H1 (cell line): ENCODE results near the gene DENND6B. TPM values are rescaled to one million over a fixed set of nuclear protein-coding genes. Genes with fewer than 3 reads are reported as not detected.

ENCODE experiments used
- CTCF ChIA-PET: fragments of 300-600 bp; sonication (Branson Sonifier 250); formaldehyde crosslinking; loops from one replicate; lab custom pipeline; 2021; ENCODE audit not compliant: partially characterized antibody; lab: Charles Lee
- POLR2A ChIA-PET: fragments of 300-600 bp; sonication (Branson Sonifier 250); formaldehyde crosslinking; loops from one replicate; lab custom pipeline; 2021; ENCODE audit warnings: inconsistent platforms; ENCODE audit not compliant: partially characterized antibody; lab: Charles Lee
- DNase-seq, 2 experiments: peaks; one replicate each; pipeline versions ENCODE4 v3.0.0 to v3.0.0-alpha.2; 2010 to 2022; ENCODE audit warnings: low spot score in 2 of 2, low read depth in 1 of 2, mixed read lengths in 1 of 2
- FAIRE-seq: peaks from 2 replicates; lab custom pipeline; 2011; peaks lifted over from hg19 to GRCh38; lab: Jason Lieb, UNC
- H2AFZ ChIP-seq: 2 replicates; pipeline ENCODE4 v1.8.1; 2012; ENCODE audit warnings: low read length, inconsistent platforms
- H2AK5ac ChIP-seq: 2 replicates; pipeline ENCODE4 v1.6.1; 2013; ENCODE audit warnings: low read depth, low read length
- H2BK120ac ChIP-seq: replicated peaks from 2 replicates; pipeline ENCODE3; 2013; ENCODE audit warnings: low read depth, low read length, inconsistent platforms
- H2BK12ac ChIP-seq: 2 replicates; pipeline ENCODE4 v1.6.1; 2013; ENCODE audit warnings: low read depth, low read length
- H2BK15ac ChIP-seq: 2 replicates; pipeline ENCODE4 v1.6.1; 2013; ENCODE audit warnings: low read length
- H2BK20ac ChIP-seq: 2 replicates; pipeline ENCODE4 v1.6.1; 2013; ENCODE audit warnings: low read length
- H2BK5ac ChIP-seq: 2 replicates; pipeline ENCODE4 v1.6.1; 2013; ENCODE audit warnings: low read depth, low read length
- H3K14ac ChIP-seq: 2 replicates; pipeline ENCODE4 v1.6.1; 2013; ENCODE audit warnings: inconsistent platforms; ENCODE audit not compliant: insufficient read length
- H3K18ac ChIP-seq: 2 replicates; pipeline ENCODE4 v1.6.1; 2013; ENCODE audit warnings: low read length; ENCODE audit errors: extremely low read depth
- H3K23ac ChIP-seq: 2 replicates; pipeline ENCODE4 v1.6.1; 2013; ENCODE audit warnings: inconsistent platforms; ENCODE audit not compliant: insufficient read length
- H3K23me2 ChIP-seq: 2 replicates; pipeline ENCODE4 v1.6.1; 2013; ENCODE audit warnings: low read depth, low read length
- H3K27ac ChIP-seq: 2 replicates; pipeline ENCODE4 v1.6.1; 2011; ENCODE audit warnings: low read depth, low read length, inconsistent platforms
- H3K27me3 ChIP-seq, 4 experiments: replicated peaks in 1 of 4; 1 replicate in 1 of 4; 2 replicates in 3 of 4; pipeline versions ENCODE4 v1.6.1 to v1.8.1; 2011 to 2013; ENCODE audit warnings: low read length in 3 of 4, mild to moderate bottlenecking in 3 of 4, inconsistent platforms in 2 of 4, mixed read lengths in 2 of 4, moderate library complexity in 1 of 4; ENCODE audit not compliant: control insufficient read depth in 3 of 4, insufficient read depth in 3 of 4; ENCODE audit errors: extremely low read depth in 1 of 4
- H3K36me3 ChIP-seq, 4 experiments: 2 replicates each; pipeline versions ENCODE4 v1.6.1 to v1.8.1; 2011 to 2013; ENCODE audit warnings: mild to moderate bottlenecking in 4 of 4, low read length in 3 of 4, moderate library complexity in 2 of 4, control low read depth in 1 of 4, inconsistent platforms in 1 of 4; ENCODE audit not compliant: insufficient read depth in 4 of 4, control insufficient read depth in 2 of 4
- H3K4ac ChIP-seq: replicated peaks from 2 replicates; pipeline ENCODE3; 2013; ENCODE audit warnings: low read length, low read depth, mixed read lengths, inconsistent platforms; ENCODE audit not compliant: insufficient read length
- H3K4me1 ChIP-seq, 4 experiments: replicated peaks in 1 of 4; 1 replicate in 1 of 4; 2 replicates in 3 of 4; pipeline versions ENCODE4 v1.6.1 to v1.8.1; 2011 to 2013; ENCODE audit warnings: low read length in 3 of 4, inconsistent platforms in 2 of 4, mixed read lengths in 1 of 4; ENCODE audit not compliant: insufficient read depth in 4 of 4, control insufficient read depth in 3 of 4
- H3K4me2 ChIP-seq, 2 experiments: 2 replicates each; pipeline versions ENCODE4 v1.6.1 to v1.8.1; 2011 to 2013; ENCODE audit warnings: low read depth in 2 of 2, low read length in 2 of 2, control low read depth in 1 of 2, inconsistent platforms in 1 of 2, mild to moderate bottlenecking in 1 of 2; ENCODE audit not compliant: insufficient read depth in 1 of 2
- H3K4me3 ChIP-seq, 4 experiments: fragments of 200-600, 300-600 bp in 1 of 4; sonication (generic), shearing (Covaris generic), sonication (Bioruptor Twin) in 1 of 4; 2 replicates each; pipeline versions ENCODE4 v1.5.1 to v1.8.1; 2011 to 2016; ENCODE audit warnings: low read length in 4 of 4, low read depth in 3 of 4, control low read depth in 2 of 4, inconsistent platforms in 2 of 4, mild to moderate bottlenecking in 2 of 4, mixed read lengths in 1 of 4, moderate library complexity in 1 of 4; ENCODE audit not compliant: insufficient read depth in 2 of 4; ENCODE audit errors: extremely low read depth in 1 of 4
- H3K56ac ChIP-seq: replicated peaks from 2 replicates; pipeline ENCODE3; 2013; ENCODE audit warnings: low read depth, mild to moderate bottlenecking, mixed read lengths, low read length, inconsistent platforms; ENCODE audit not compliant: insufficient read length
- H3K79me1 ChIP-seq: 2 replicates; pipeline ENCODE4 v1.6.1; 2013; ENCODE audit warnings: low read depth, low read length, control low read depth
- H3K79me2 ChIP-seq, 2 experiments: 2 replicates each; pipeline versions ENCODE4 v1.6.1 to v1.8.1; 2012 to 2013; ENCODE audit warnings: low read length in 2 of 2, mild to moderate bottlenecking in 2 of 2, inconsistent platforms in 1 of 2; ENCODE audit not compliant: insufficient read depth in 2 of 2, control insufficient read depth in 1 of 2
- H3K9ac ChIP-seq, 4 experiments: replicated peaks in 1 of 4; 1 replicate in 1 of 4; 2 replicates in 3 of 4; pipeline versions ENCODE4 v1.6.1 to v1.8.1; 2011 to 2013; ENCODE audit warnings: low read depth in 3 of 4, low read length in 3 of 4, control low read depth in 2 of 4, mild to moderate bottlenecking in 2 of 4, moderate library complexity in 2 of 4, inconsistent platforms in 1 of 4; ENCODE audit errors: extremely low read depth in 1 of 4
- H3K9me3 ChIP-seq, 2 experiments: 2 replicates each; pipeline versions ENCODE4 v1.6.1 to v1.8.1; 2012 to 2013; ENCODE audit warnings: mild to moderate bottlenecking in 2 of 2, moderate library complexity in 2 of 2, control low read depth in 1 of 2, inconsistent platforms in 1 of 2, low read depth in 1 of 2, low read length in 1 of 2, mixed read lengths in 1 of 2; ENCODE audit not compliant: insufficient read depth in 2 of 2
- H4K20me1 ChIP-seq, 2 experiments: replicated peaks in 1 of 2; 2 replicates each; pipeline versions ENCODE3 to v1.8.1; 2011 to 2013; ENCODE audit warnings: inconsistent platforms in 2 of 2, low read length in 2 of 2, mild to moderate bottlenecking in 1 of 2; ENCODE audit not compliant: insufficient read depth in 2 of 2, control insufficient read depth in 1 of 2
- H4K5ac ChIP-seq: 2 replicates; pipeline ENCODE4 v1.6.1; 2013; ENCODE audit warnings: low read length, low read depth, mixed read lengths, inconsistent platforms; ENCODE audit not compliant: insufficient read length
- H4K8ac ChIP-seq: 2 replicates; pipeline ENCODE4 v1.8.0; 2013; ENCODE audit warnings: mild to moderate bottlenecking, moderate library complexity, low read length, inconsistent platforms; ENCODE audit not compliant: insufficient read depth; ENCODE audit errors: extremely low read depth
- H4K91ac ChIP-seq: replicated peaks from 2 replicates; pipeline ENCODE3; 2013; ENCODE audit warnings: low read length, mixed read lengths, inconsistent platforms; ENCODE audit not compliant: insufficient read length
- ATF2 ChIP-seq: IDR thresholded peaks from 2 replicates; pipeline ENCODE4 v1.6.1; 2012; ENCODE audit warnings: low read length, inconsistent platforms
- BACH1 ChIP-seq: IDR thresholded peaks from 2 replicates; pipeline ENCODE4 v1.6.1; 2012; ENCODE audit warnings: low read length, improper control_type of control experiment
- BCL11A ChIP-seq, 2 experiments: IDR thresholded peaks; one replicate each; pipeline ENCODE4 v1.6.1; 2011; ENCODE audit warnings: low read depth in 2 of 2, low read length in 2 of 2, mild to moderate bottlenecking in 2 of 2
- BRCA1 ChIP-seq: IDR thresholded peaks from 2 replicates; pipeline ENCODE4 v1.6.1; 2012; ENCODE audit warnings: low read depth, low read length, improper control_type of control experiment
- FOSL1 ChIP-seq: IDR thresholded peaks from 2 replicates; pipeline ENCODE4 v1.6.1; 2011; ENCODE audit warnings: mild to moderate bottlenecking, low read depth, low read length, moderate library complexity; ENCODE audit not compliant: insufficient read depth
- GTF2F1 ChIP-seq: IDR thresholded peaks from 2 replicates; pipeline ENCODE4 v1.6.1; 2012; ENCODE audit warnings: low read depth, low read length, improper control_type of control experiment, borderline replicate concordance
- KDM4A ChIP-seq: IDR thresholded peaks from one replicate; pipeline ENCODE4 v1.7.1; 2012; ENCODE audit warnings: low read depth, mild to moderate bottlenecking, moderate library complexity, low read length, inconsistent platforms; ENCODE audit not compliant: severe bottlenecking
- KDM5A ChIP-seq: fragments of 200-600 bp; IDR thresholded peaks from 2 replicates; pipeline ENCODE4 v1.7.1; 2012; ENCODE audit warnings: mild to moderate bottlenecking, low read length, inconsistent platforms, mixed read lengths
- SAP30 ChIP-seq: fragments of 300-600 bp; sonication (generic); IDR thresholded peaks from 2 replicates; pipeline ENCODE4 v1.7.1; 2012; ENCODE audit warnings: low read length, moderate library complexity, mild to moderate bottlenecking, inconsistent platforms; ENCODE audit not compliant: insufficient read depth, insufficient replicate concordance
- TBP ChIP-seq: IDR thresholded peaks from 2 replicates; pipeline ENCODE4 v1.6.1; 2011; ENCODE audit warnings: low read depth, low read length, improper control_type of control experiment
- WGBS, 2 experiments: shearing (Covaris generic) in 1 of 2; methylation state at CpG; one replicate each; pipeline versions ENCODE4 v1.1.6 to v1.1.7; 2013 to 2015; ENCODE audit warnings: low lambda C conversion rate in 2 of 2, mixed read lengths in 2 of 2, inconsistent platforms in 1 of 2, low coverage in 1 of 2, missing lambda C conversion rate in 1 of 2; ENCODE audit not compliant: insufficient replicate concordance in 2 of 2, insufficient coverage in 1 of 2, insufficient read length in 1 of 2; ENCODE audit errors: extremely low coverage in 1 of 2, missing lambda C conversion rate in 1 of 2; 5-methylcytosine and 5-hydroxymethylcytosine counted together
- polyA plus RNA-seq, 7 experiments: library from polyadenylated mRNA; depleted of rRNA in 3 of 7; stranded (reverse) in 5 of 7; unstranded in 2 of 7; fragments of >200 nt in 5 of 7; fragments of 200-250 nt in 2 of 7; gene quantifications; 1 replicate in 5 of 7; 2 replicates in 1 of 7; 4 replicates in 1 of 7; pipeline versions ENCODE4 v1.2.1 to v1.2.3, GENCODE V29; 2011 to 2013; ENCODE audit warnings: missing spikeins in 2 of 7, mixed read lengths in 2 of 7
- total RNA-seq: library from RNA; stranded (reverse); fragmentation: NEBNext Ultra II Directional; extraction: Animal tissue kit (Norgen Biotek cat#: 25700); gene quantifications from 2 replicates; pipeline ENCODE4 v1.2.1, GENCODE V29; 2021

DENND6B gene
- total and polyA plus RNA-seq, 2 of the 8 experiments (the other 6 are each of a cell fraction or from before 2014, with no cell fraction given), result 1.1 to 1.9 TPM

GRCh38 chr22:50337262-50338041 is 10.6 kb upstream of the DENND6B start:
- peaks cover 37% of the 10 kb centered on the region; the same call in 1 of the 2 replicates for H3K23me2 ChIP-seq
- WGBS, 2 experiments, result 95 to 100% methylated on average over 3 to 13 of the region's 13 CpGs
- peak overlapping the region; percentile 100 for H3K56ac ChIP-seq
- H3K9ac ChIP-seq, result peak overlapping the region in 2 of 4 experiments; percentile 10 to 21; a peak in 1 of 7 replicates
- H3K4me1 ChIP-seq, result peaks cover 0 to 2% (median under 1%) of the 10 kb centered on the region in 4 experiments; a peak in 3 of 7 replicates
- H2BK20ac ChIP-seq, result peak overlapping the region; percentile 38; the same call in 1 of the 2 replicates
- peak overlapping the region; percentile 91 for H3K4ac ChIP-seq
- H2BK5ac ChIP-seq, result no peak overlapping the region
- peak overlapping the region; percentile 95 for H4K91ac ChIP-seq
- no peak overlapping the region for H3K27ac ChIP-seq
- ChIA-PET CTCF (no interaction called here), POLR2A (no interaction called here)
- peak overlapping the region; percentile 69 for H2AK5ac ChIP-seq
- peaks cover 2 to 33% of the 10 kb centered on the region in 2 experiments for H4K20me1 ChIP-seq
- H3K4me2 ChIP-seq, result no peak overlapping the region; a peak in 1 of 4 replicates
- H4K8ac ChIP-seq, result no peak overlapping the region
- peak overlapping the region; percentile 43 for H2BK120ac ChIP-seq
- H3K18ac ChIP-seq, result no peak overlapping the region
- H3K9me3 ChIP-seq, result peaks cover 0 to 3% of the 10 kb centered on the region in 2 experiments; a peak in 1 of 4 replicates
- no peak overlapping the region for H2AFZ ChIP-seq
- H3K79me2 ChIP-seq, result no peaks in the 10 kb centered on the region
- FAIRE-seq, result no peak
- DNase-seq, result no peak
- H3K27me3 ChIP-seq, result peaks cover 0 to 5% (median 0%) of the 10 kb centered on the region in 4 experiments; a peak in 3 of 7 replicates
- H2BK15ac ChIP-seq, result peak overlapping the region; percentile 77
- H3K23ac ChIP-seq, result peak overlapping the region; percentile 65
- no peak overlapping the region for H3K4me3 ChIP-seq
- H3K36me3 ChIP-seq, result no peaks in the 10 kb centered on the region; a peak in 1 of 8 replicates
- no peak overlapping the region for H3K14ac ChIP-seq
- peak overlapping the region; percentile 32; the same call in 1 of the 2 replicates for H2BK12ac ChIP-seq
- no peak overlapping the region for H4K5ac ChIP-seq
- H3K79me1 ChIP-seq, result peaks cover 17% of the 10 kb centered on the region
- TF ChIP-seq KDM5A (no peak), SAP30 (no peak), BRCA1 (no peak), BCL11A (IDR thresholded peaks at IDR 0.05; ENCODE audit: low read depth in 2 of 2, low read length in 2 of 2) (no peak), FOSL1 (no peak), BACH1 (no peak), KDM4A (no peak), GTF2F1 (no peak), ATF2 (no peak), TBP (no peak)
